Activated T-cell treated with anti-CD3 and anti-CD28 coated beads, Interleukin-2, amount 50 U/mL, for 4 hours (primary cell): ENCODE results near the gene WWOX. TPM values are rescaled to one million over a fixed set of nuclear protein-coding genes. Genes with fewer than 3 reads are reported as not detected.

Source experiments
- ATAC-seq, 2 donors: fragments of 200-7000 bp; cut with Tn5 transposase; one replicate each; pipeline ENCODE4 v1.10.0; 2021
- DNase-seq: peaks from one replicate; pipeline ENCODE4 v3.0.0-alpha.2; 2020
- H3K27me3 Mint-ChIP-seq: one replicate; pipeline ENCODE4 v1.8.0; 2021; ENCODE audit warnings: low read depth, mixed read lengths
- H3K36me3 Mint-ChIP-seq: one replicate; pipeline ENCODE4 v1.8.0; 2022; ENCODE audit warnings: mixed read lengths; ENCODE audit not compliant: insufficient read depth
- H3K4me1 Mint-ChIP-seq: one replicate; pipeline ENCODE4 v1.8.0; 2021; ENCODE audit warnings: low read depth, mixed read lengths
- H3K4me3 Mint-ChIP-seq: one replicate; pipeline ENCODE4 v1.8.0; 2021; ENCODE audit warnings: mild to moderate bottlenecking, moderate library complexity, mixed read lengths
- H3K9me3 Mint-ChIP-seq: one replicate; pipeline ENCODE4 v1.8.0; 2021; ENCODE audit warnings: mixed read lengths
- total RNA-seq, 3 donors: library from RNA; stranded (reverse); gene quantifications; one replicate each; pipeline ENCODE4 v1.2.1, GENCODE V29; 2021

The WWOX gene
- total RNA-seq, 3 donors from 2014 or later = 13.9 to 19.1 (median 18.9) TPM

DNA sequence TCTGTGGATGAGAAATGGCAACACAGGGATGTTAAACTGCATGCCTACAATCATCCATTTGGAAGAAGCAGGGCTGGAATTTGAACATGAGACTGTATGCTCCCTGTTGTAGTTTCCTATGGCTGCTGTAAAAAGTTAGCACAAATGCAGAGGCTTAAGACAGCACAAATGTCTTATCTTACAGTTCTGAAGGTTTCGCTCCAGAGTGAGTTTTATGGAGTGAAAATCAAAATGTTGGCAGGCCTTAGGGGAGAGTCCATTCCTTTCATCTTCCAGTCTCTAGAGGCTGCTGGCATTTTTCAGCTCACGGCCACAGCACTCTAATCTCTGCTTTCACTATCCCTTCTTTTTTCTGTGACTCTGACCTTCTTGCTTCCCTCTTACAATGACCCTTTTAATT is 660.1 kb downstream of the WWOX start:
- H3K4me1 Mint-ChIP-seq = no peaks in the 10 kb centered on the region
- DNase-seq (no peak), ATAC-seq (no peak)
- H3K27me3 Mint-ChIP-seq = no peaks in the 10 kb centered on the region
- H3K4me3 Mint-ChIP-seq = no peak overlapping the region
- H3K36me3 Mint-ChIP-seq = peaks cover 2% of the 10 kb centered on the region
- peaks cover 8% of the 10 kb centered on the region for H3K9me3 Mint-ChIP-seq

DNA sequence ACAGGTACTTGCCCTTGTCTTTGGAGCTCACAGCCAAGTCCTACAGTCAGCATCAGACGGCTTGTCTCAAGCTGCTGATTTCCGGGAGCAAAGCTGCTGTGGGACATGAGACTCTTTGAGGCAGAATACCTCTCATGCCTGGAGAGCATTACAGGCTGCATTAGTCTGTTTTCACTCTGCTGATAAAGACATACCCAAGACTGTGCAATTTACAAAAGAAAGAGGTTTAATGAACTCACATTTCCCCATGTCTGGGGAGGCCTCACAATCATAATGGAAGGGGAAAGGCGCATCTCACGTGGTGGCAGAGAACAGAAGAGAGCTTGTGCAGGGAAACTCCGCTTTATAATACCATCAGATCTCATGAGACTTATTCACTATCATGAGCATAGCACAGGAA is 661.2 kb downstream of the WWOX start:
- ATAC-seq (no peak), DNase-seq (no peak)
- no peak overlapping the region for H3K4me3 Mint-ChIP-seq
- no peaks in the 10 kb centered on the region for H3K27me3 Mint-ChIP-seq
- peaks cover 2% of the 10 kb centered on the region for H3K36me3 Mint-ChIP-seq
- no peaks in the 10 kb centered on the region for H3K4me1 Mint-ChIP-seq
- H3K9me3 Mint-ChIP-seq = peaks cover 8% of the 10 kb centered on the region

DNA sequence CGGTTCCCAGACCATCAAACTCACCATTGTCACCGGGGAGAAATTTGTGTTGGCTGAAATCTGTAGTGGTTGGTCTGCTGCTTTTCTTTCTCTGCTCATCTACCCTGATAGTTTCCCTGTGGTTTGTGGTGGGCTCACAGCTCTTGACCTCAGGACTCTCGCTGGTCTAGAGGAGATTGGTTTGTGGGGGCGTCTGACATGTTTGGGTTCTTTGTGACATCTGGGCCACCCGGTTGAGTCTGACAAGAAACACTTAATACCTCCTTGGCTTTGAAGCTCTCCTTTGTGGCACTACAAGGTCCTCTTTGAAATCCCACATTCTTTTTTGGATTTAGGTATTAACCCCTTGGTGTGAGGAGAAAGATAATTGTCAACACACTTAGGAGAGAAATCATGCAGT is 662.0 kb downstream of the WWOX start:
- H3K9me3 Mint-ChIP-seq = peaks cover 3% of the 10 kb centered on the region
- no peaks in the 10 kb centered on the region for H3K4me1 Mint-ChIP-seq
- ATAC-seq (peak; percentile 39 to 69), DNase-seq (no peak)
- H3K4me3 Mint-ChIP-seq = no peak overlapping the region
- H3K27me3 Mint-ChIP-seq = no peaks in the 10 kb centered on the region
- H3K36me3 Mint-ChIP-seq = peaks cover 2% of the 10 kb centered on the region

DNA sequence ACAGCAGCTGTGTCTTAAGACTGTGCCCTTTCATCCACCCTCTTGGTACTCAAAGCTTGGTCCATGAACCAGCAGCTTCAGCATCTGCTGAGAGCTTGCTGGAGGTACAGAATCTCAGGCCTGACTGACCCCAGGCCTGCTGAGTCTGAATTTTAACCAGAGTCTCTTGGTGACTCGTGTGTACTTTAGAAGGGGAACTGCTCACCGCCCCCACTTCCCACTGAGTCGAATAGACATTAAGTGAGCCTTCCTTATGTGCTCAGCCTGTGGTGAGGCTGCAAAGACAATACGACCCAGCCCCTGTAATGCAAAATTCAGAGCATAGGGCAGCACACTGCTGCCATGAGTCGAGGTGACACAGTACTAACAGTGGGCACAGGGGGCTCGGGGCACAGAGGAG is 662.8 kb downstream of the WWOX start:
- Mint-ChIP-seq H3K4me3 (no peak overlapping the region), H3K27me3 (no peaks in the 10 kb centered on the region), H3K4me1 (no peaks in the 10 kb centered on the region), H3K9me3 (no peaks in the 10 kb centered on the region), H3K36me3 (peaks cover 1% of the 10 kb centered on the region)
- ATAC-seq (peak in 1 of 2 donors; percentile 53), DNase-seq (no peak)

DNA sequence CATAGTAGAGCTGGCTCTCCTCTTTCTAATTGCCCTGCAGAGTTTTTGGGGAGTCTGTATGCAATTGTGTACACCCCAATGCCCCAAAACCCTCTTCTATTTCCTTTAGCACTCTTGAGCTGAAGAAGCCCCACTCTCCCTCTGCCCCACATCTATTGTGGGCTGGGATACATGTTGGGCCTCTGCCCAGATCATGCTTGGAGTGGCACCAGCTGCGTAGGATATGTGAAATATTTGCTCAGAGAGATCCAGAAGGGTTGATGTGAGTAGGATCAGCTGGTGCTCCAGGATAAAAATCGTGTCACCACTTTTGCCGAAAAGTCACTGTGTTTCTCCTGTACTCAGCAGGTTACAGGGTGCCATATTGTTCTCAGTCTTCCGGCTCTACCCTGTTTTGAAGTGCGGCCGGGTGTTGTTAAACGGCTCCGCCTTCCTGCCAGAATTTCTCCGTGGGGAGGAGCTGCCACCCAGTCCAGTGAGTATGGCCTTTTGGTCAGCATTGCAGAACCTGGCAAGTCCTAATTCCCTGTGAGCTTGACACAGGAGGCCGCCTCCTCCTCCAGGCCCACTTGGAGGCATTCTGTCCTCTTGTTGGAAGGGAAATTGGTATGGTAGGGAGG is 664.5 kb downstream of the WWOX start:
- H3K36me3 Mint-ChIP-seq = no peaks in the 10 kb centered on the region
- H3K27me3 Mint-ChIP-seq = no peaks in the 10 kb centered on the region
- ATAC-seq (no peak), DNase-seq (no peak)
- no peak overlapping the region for H3K4me3 Mint-ChIP-seq
- H3K4me1 Mint-ChIP-seq = peaks cover 9% of the 10 kb centered on the region
- H3K9me3 Mint-ChIP-seq = no peaks in the 10 kb centered on the region

GRCh38 chr16:78764478-78764877 is 665.0 kb downstream of the WWOX start:
- Mint-ChIP-seq H3K4me3 (no peak overlapping the region), H3K27me3 (no peaks in the 10 kb centered on the region), H3K4me1 (peaks cover 12% of the 10 kb centered on the region), H3K9me3 (no peaks in the 10 kb centered on the region), H3K36me3 (no peaks in the 10 kb centered on the region)
- no peak for DNase-seq
- no peak for ATAC-seq

DNA sequence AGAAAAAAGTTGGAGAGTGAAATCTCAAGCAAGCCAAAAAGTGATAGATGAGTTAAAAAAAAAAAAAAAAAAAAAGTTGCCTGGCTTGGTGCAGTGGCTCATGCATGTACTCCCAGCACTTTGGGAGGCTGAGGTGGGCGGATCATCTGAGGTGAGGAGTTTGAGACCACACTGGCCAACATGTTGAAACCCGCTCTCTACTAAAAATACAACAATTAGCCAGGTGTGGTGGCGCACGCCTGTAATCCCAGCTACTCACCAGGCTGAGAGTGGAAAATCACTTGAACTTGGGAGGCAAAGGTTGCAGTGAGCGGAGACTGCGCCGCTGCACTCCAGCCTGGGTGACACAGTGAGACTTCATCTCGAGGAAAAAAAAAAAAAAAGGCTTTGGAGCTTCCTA is 668.8 kb downstream of the WWOX start:
- no peak for DNase-seq
- H3K4me3 Mint-ChIP-seq = peak overlapping the region; percentile 31
- no peak for ATAC-seq

DNA sequence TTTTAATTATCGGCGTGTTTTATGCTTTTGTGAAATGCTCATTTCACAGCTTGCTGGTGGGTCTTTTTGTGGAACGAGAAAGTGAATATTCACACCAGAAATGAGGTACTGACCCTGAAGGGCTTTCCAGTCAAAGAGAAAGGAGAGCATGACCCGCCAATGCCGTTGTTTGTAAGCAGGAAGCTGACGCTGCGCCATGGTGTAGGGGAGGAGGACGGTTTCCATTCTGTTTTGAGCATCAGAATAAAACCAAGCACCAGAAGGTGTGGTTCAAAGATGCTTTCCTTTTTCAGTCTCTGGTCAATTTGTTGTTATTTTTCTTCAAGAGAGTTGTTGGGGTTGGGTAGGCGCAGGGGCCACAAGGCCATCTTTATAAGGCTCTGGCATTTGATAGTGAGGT is 669.3 kb downstream of the WWOX start:
- Mint-ChIP-seq H3K36me3 (no peaks in the 10 kb centered on the region), H3K4me1 (peaks cover 38% of the 10 kb centered on the region), H3K4me3 (peak overlapping the region; percentile 7), H3K9me3 (peaks cover 3% of the 10 kb centered on the region), H3K27me3 (peaks cover 3% of the 10 kb centered on the region)
- ATAC-seq (peak; percentile 47 to 75), DNase-seq (no peak)

More for the DNA sequence above, 668.8 kb downstream of the WWOX start:
- Mint-ChIP-seq H3K4me1 (peaks cover 33% of the 10 kb centered on the region), H3K36me3 (no peaks in the 10 kb centered on the region), H3K9me3 (peaks cover 2% of the 10 kb centered on the region), H3K27me3 (peaks cover 3% of the 10 kb centered on the region)

- Mint-ChIP-seq H3K4me3 (no peak overlapping the region), H3K9me3 (peaks cover 3% of the 10 kb centered on the region), H3K36me3 (no peaks in the 10 kb centered on the region), H3K27me3 (peaks cover 3% of the 10 kb centered on the region), H3K4me1 (peaks cover 52% of the 10 kb centered on the region)
- peak; percentile 14 to 36 for ATAC-seq
- DNase-seq = peak; percentile 78
Observed at GRCh38 chr16:78770353-78771091, 671.1 kb downstream of the WWOX start.

DNA sequence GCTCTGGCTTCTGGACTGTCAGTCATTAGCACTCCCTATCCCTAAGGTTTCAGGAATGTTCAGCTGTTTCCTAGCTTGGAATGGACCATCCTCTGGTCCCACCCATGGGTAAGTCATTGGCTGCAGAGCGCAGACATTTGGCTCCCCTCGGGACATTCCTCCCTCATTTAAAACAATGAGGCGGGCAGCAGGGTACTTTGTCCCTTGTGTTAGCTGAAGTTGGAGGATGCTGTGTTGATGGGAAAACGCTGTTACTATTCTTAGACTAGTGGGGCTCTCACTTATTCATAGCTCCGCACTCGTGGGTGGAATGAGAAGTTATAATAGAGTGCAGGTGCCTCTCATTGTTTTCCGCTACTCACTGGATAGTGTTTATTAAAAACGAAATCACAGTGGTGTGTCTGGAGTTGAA is 673.8 kb downstream of the WWOX start:
- DNase-seq (no peak), ATAC-seq (peak in 1 of 2 donors; percentile 15)
- peaks cover 62% of the 10 kb centered on the region for H3K4me1 Mint-ChIP-seq
- H3K4me3 Mint-ChIP-seq = no peak overlapping the region
- H3K9me3 Mint-ChIP-seq = peaks cover 3% of the 10 kb centered on the region
- peaks cover 3% of the 10 kb centered on the region for H3K27me3 Mint-ChIP-seq
- no peaks in the 10 kb centered on the region for H3K36me3 Mint-ChIP-seq

GRCh38 chr16:78773706-78774105 is 674.3 kb downstream of the WWOX start:
- Mint-ChIP-seq H3K4me3 (no peak overlapping the region), H3K4me1 (peaks cover 64% of the 10 kb centered on the region), H3K27me3 (peaks cover 3% of the 10 kb centered on the region), H3K36me3 (no peaks in the 10 kb centered on the region), H3K9me3 (peaks cover 3% of the 10 kb centered on the region)
- ATAC-seq (no peak), DNase-seq (no peak)

- ATAC-seq = peak; percentile 58 to 61
- Mint-ChIP-seq H3K4me3 (no peak overlapping the region), H3K4me1 (peaks cover 62% of the 10 kb centered on the region), H3K9me3 (peaks cover 3% of the 10 kb centered on the region), H3K27me3 (peaks cover 3% of the 10 kb centered on the region), H3K36me3 (peaks cover under 1% of the 10 kb centered on the region)
- DNase-seq = no peak
Observed at GRCh38 chr16:78775161-78775561, 675.7 kb downstream of the WWOX start.

DNA sequence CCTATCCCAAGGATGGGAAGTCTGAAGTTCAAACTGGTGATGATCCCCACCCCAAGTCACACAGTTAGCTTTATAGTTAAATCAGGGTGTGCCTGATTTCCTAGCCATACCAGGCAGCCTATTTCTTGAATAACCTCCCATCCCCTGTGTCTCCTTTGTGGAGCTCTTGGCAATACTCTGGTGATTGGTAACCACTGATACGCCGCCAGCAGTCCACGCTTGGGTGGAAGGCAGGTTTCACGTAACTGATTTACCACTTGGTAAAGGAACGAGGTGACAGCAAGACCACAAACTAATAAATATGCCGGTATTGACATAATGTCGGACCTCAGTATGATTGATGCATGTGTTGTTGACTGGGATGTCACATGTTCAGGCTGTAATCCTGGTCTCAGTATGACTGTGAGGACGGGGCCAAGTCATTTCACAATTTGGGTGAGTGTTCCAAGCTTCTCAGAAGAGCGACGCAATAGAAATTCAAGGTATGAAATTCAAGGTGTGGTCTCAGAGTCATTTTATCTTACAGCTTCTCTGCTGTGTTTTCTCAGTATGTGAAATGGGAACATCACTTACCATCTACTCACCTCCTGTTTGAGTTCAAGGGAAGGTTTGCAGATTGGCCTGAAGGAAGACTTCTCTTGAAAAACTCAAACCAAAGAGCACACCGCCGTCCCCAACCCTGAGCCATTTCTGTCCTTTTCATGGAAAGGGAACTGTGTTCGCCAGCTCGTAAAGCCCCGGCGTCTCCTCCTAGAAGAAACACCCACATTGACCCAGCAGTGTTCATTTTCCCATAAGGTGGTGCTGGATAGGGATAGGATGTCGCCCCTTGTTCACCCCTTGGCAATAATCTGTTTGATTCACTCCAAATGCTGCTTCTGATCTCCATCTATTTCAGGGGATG is 678.9 kb downstream of the WWOX start:
- DNase-seq (no peak), ATAC-seq (peak; percentile 57 to 62)
- H3K9me3 Mint-ChIP-seq = no peaks in the 10 kb centered on the region
- no peak overlapping the region for H3K4me3 Mint-ChIP-seq
- H3K27me3 Mint-ChIP-seq = no peaks in the 10 kb centered on the region
- H3K4me1 Mint-ChIP-seq = peaks cover 46% of the 10 kb centered on the region
- peaks cover 9% of the 10 kb centered on the region for H3K36me3 Mint-ChIP-seq

- no peaks in the 10 kb centered on the region for H3K27me3 Mint-ChIP-seq
- peaks cover 9% of the 10 kb centered on the region for H3K36me3 Mint-ChIP-seq
- H3K9me3 Mint-ChIP-seq = no peaks in the 10 kb centered on the region
- no peak for ATAC-seq
- peaks cover 25% of the 10 kb centered on the region for H3K4me1 Mint-ChIP-seq
- no peak overlapping the region for H3K4me3 Mint-ChIP-seq
- DNase-seq = no peak
Observed at GRCh38 chr16:78780808-78781207, 681.4 kb downstream of the WWOX start.
